Inflammatory macrophage treated with lipopolysaccharide for 1 hour (primary cell): Measurements from ENCODE around the gene BHLHE40.
"Not testable (repeated sequence)": the region's sequence is repeated elsewhere in the genome, so short reads cannot be mapped to it uniquely, and the experiment has no call there.

ENCODE experiments used
- DNase-seq, 2 donors: peaks; one replicate each; pipeline ENCODE4 v3.0.0-alpha.2; 2020 to 2022

The BHLHE40 gene

GRCh38 chr3:4979428-4980228, at the start of gene BHLHE40:
BHLHE40 (plus strand) TSS chr3:4979437; CDS start chr3:4979719, 282 bp downstream.
- DNase-seq, result no peak

GRCh38 chr3:4930501-4930900, 48.7 kb upstream of the BHLHE40 start:
- DNase-seq, result no peak

GRCh38 chr3:4934050-4934449, 45.2 kb upstream of the BHLHE40 start:
- no peak for DNase-seq

- no peak for DNase-seq
Measured at GRCh38 chr3:4935347-4935746, 43.9 kb upstream of the BHLHE40 start.

GRCh38 chr3:4936982-4937614, 42.1 kb upstream of the BHLHE40 start:
- no peak for DNase-seq

- no peak for DNase-seq
Measured at GRCh38 chr3:4938281-4938982, 40.8 kb upstream of the BHLHE40 start.

- DNase-seq, result no peak
Measured at GRCh38 chr3:4939276-4939675, 40.0 kb upstream of the BHLHE40 start.

- DNase-seq, result no peak
Measured at GRCh38 chr3:4940985-4941384, 38.3 kb upstream of the BHLHE40 start.

- no peak for DNase-seq
Measured at GRCh38 chr3:4943549-4943948, 35.7 kb upstream of the BHLHE40 start.

GRCh38 chr3:4945324-4945723, 33.9 kb upstream of the BHLHE40 start:
- no peak for DNase-seq

- no peak for DNase-seq
Measured at GRCh38 chr3:4947028-4947427, 32.2 kb upstream of the BHLHE40 start.

GRCh38 chr3:4948395-4948794, 30.8 kb upstream of the BHLHE40 start:
- no peak for DNase-seq

GRCh38 chr3:4949004-4949403, 30.2 kb upstream of the BHLHE40 start:
- DNase-seq, result no peak

- no peak for DNase-seq
Measured at GRCh38 chr3:4949659-4950058, 29.6 kb upstream of the BHLHE40 start.

- peak; percentile 21 to 56 for DNase-seq
Measured at GRCh38 chr3:4950351-4950784, 28.9 kb upstream of the BHLHE40 start.

GRCh38 chr3:4950948-4951347, 28.3 kb upstream of the BHLHE40 start:
- no peak for DNase-seq

GRCh38 chr3:4953119-4953518, 26.1 kb upstream of the BHLHE40 start:
- no peak for DNase-seq

GRCh38 chr3:4954256-4955000, 24.8 kb upstream of the BHLHE40 start:
- DNase-seq, result no peak

- no peak for DNase-seq
Measured at GRCh38 chr3:4956099-4956498, 23.1 kb upstream of the BHLHE40 start.

- no peak for DNase-seq
Measured at GRCh38 chr3:4956738-4957137, 22.5 kb upstream of the BHLHE40 start.

GRCh38 chr3:4957978-4958377, 21.3 kb upstream of the BHLHE40 start:
- DNase-seq, result no peak

GRCh38 chr3:4959180-4959579, 20.1 kb upstream of the BHLHE40 start:
- DNase-seq, result no peak

- not testable (repeated sequence) for DNase-seq
Measured at GRCh38 chr3:4961865-4962264, 17.4 kb upstream of the BHLHE40 start.
